Measurements from ENCODE around the gene ITGA5.

DNA sequence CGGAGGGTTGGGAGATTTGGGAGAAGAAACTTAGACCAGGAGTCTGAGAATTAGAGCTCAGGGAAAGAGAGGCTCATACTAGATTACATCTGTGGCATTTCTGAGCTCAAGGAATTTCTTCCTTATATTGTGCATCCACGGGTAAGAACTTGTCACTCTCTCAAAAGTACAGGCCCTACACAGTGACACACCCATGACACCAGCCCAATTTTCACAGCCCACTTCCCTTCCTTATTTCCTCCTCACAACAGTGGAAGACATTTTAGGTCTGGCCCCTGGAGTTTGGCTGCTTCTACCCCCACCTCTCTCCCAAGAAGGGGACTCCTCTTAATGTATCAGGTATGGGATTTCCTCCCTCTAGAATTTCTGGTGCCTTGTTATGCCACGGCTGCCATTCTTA lies 25.3 kb downstream of the ITGA5 start:
- TF ChIP-seq, protein P1, sequence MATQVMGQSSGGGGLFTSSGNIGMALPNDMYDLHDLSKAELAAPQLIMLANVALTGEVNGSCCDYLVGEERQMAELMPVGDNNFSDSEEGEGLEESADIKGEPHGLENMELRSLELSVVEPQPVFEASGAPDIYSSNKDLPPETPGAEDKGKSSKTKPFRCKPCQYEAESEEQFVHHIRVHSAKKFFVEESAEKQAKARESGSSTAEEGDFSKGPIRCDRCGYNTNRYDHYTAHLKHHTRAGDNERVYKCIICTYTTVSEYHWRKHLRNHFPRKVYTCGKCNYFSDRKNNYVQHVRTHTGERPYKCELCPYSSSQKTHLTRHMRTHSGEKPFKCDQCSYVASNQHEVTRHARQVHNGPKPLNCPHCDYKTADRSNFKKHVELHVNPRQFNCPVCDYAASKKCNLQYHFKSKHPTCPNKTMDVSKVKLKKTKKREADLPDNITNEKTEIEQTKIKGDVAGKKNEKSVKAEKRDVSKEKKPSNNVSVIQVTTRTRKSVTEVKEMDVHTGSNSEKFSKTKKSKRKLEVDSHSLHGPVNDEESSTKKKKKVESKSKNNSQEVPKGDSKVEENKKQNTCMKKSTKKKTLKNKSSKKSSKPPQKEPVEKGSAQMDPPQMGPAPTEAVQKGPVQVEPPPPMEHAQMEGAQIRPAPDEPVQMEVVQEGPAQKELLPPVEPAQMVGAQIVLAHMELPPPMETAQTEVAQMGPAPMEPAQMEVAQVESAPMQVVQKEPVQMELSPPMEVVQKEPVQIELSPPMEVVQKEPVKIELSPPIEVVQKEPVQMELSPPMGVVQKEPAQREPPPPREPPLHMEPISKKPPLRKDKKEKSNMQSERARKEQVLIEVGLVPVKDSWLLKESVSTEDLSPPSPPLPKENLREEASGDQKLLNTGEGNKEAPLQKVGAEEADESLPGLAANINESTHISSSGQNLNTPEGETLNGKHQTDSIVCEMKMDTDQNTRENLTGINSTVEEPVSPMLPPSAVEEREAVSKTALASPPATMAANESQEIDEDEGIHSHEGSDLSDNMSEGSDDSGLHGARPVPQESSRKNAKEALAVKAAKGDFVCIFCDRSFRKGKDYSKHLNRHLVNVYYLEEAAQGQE (IDR thresholded peaks at IDR 0.05; ENCODE audit: insufficient read depth in 1 of 2, low read depth in 2 of 2, low read length in 2 of 2) = no peak
- TF ChIP-seq SIN3A (IDR thresholded peaks at IDR 0.05; ENCODE audit: borderline replicate concordance, insufficient read depth, low read length) = no peak

Data from PFSK-1 (cell line).